SK-N-SH treated with all-trans-retinoic acid at 6 μM for 48 hours (cell line): ENCODE measurements around the gene WWP2.

Experiments used
- ARNTL ChIP-seq: fragments of 450-650 bp; formaldehyde crosslinking; IDR thresholded peaks from 2 replicates; pipeline ENCODE4 v1.5.0; 2020; ENCODE audit warnings: low read depth, mild to moderate bottlenecking, moderate library complexity, borderline replicate concordance
- BACH2 ChIP-seq: fragments of 250-450 bp; sonication (Bioruptor Pico); IDR thresholded peaks from 2 replicates; pipeline ENCODE4 v1.9.0; 2021; ENCODE audit warnings: mild to moderate bottlenecking, borderline replicate concordance
- CREB5 ChIP-seq: fragments of 250-450 bp; sonication (Bioruptor Pico); IDR thresholded peaks from 2 replicates; pipeline ENCODE4 v1.5.1; 2020; ENCODE audit warnings: low read depth, mild to moderate bottlenecking, moderate library complexity
- CSDC2 ChIP-seq: fragments of 250-450 bp; sonication (Bioruptor Pico); IDR thresholded peaks from 2 replicates; pipeline ENCODE4 v1.5.0; 2020; ENCODE audit warnings: mild to moderate bottlenecking, moderate library complexity
- CSRNP3 ChIP-seq: fragments of 250-450 bp; sonication (Bioruptor Pico); IDR thresholded peaks from 2 replicates; pipeline ENCODE4 v1.5.1; 2021; ENCODE audit warnings: mild to moderate bottlenecking, moderate library complexity
- PATZ1 ChIP-seq: fragments of 250-450 bp; sonication (Bioruptor Pico); IDR thresholded peaks from 2 replicates; pipeline ENCODE4 v1.8.0; 2020; ENCODE audit warnings: mild to moderate bottlenecking, moderate library complexity, borderline replicate concordance
- POU6F1 ChIP-seq: fragments of 250-450 bp; sonication (Bioruptor Pico); IDR thresholded peaks from 2 replicates; pipeline ENCODE4 v1.8.0; 2021; ENCODE audit warnings: low read depth, mild to moderate bottlenecking, moderate library complexity, borderline replicate concordance
- TOX ChIP-seq: fragments of 250-450 bp; sonication (Bioruptor Pico); IDR thresholded peaks from 2 replicates; pipeline ENCODE4 v1.8.0; 2021; ENCODE audit warnings: mild to moderate bottlenecking, moderate library complexity, borderline replicate concordance
- ZFP3 ChIP-seq: fragments of 250-450 bp; sonication (Bioruptor Pico); IDR thresholded peaks from 2 replicates; pipeline ENCODE4 v1.5.0; 2020; ENCODE audit warnings: mild to moderate bottlenecking, moderate library complexity
- ZNF565 ChIP-seq: fragments of 450-650 bp; formaldehyde crosslinking; conservative IDR thresholded peaks from 2 replicates; pipeline ENCODE4 v1.5.0; 2020; ENCODE audit warnings: low read depth, mild to moderate bottlenecking, moderate library complexity
- ZNF70 ChIP-seq: fragments of 450-650 bp; formaldehyde crosslinking; IDR thresholded peaks from 2 replicates; pipeline ENCODE4 v1.5.0; 2020; ENCODE audit warnings: mild to moderate bottlenecking, moderate library complexity
- ZNF8 ChIP-seq: fragments of 450-650 bp; formaldehyde crosslinking; IDR thresholded peaks from 2 replicates; pipeline ENCODE4 v1.5.0; 2020; ENCODE audit warnings: mild to moderate bottlenecking, moderate library complexity

- TF ChIP-seq ZFP3 (no peak), PATZ1 (CRISPR knock-in tag) (no peak), ZNF8 (no peak), BACH2 (CRISPR knock-in tag) (no peak), CREB5 (CRISPR knock-in tag) (no peak), POU6F1 (CRISPR knock-in tag) (no peak), ARNTL (CRISPR knock-in tag) (no peak), ZNF565 (CRISPR knock-in tag) (no peak), CSDC2 (CRISPR knock-in tag) (no peak), CSRNP3 (CRISPR knock-in tag) (no peak), ZNF70 (CRISPR knock-in tag) (no peak), TOX (CRISPR knock-in tag) (no peak)
These were observed 130.2 kb downstream of the WWP2 start for GRCh38 chr16:69892378-69892777.
